ENCODE data around the gene PAWR.

PAWR gene

GRCh38 chr12:79690638-79691510, at the start of gene PAWR:
PAWR (minus strand) TSS chr12:79690964; CDS start chr12:79690244, 720 bp downstream.
- TF ChIP-seq CTCF (IDR thresholded peaks at IDR 0.05; ENCODE audit: low read depth, low read length): peak; percentile 29; the same call in 1 of the 2 replicates
- no peaks in the 10 kb centered on the region for H3K9me3 ChIP-seq (ENCODE audit: severe bottlenecking)
- peak; percentile 88 for DNase-seq
- no peaks in the 10 kb centered on the region for H3K27me3 ChIP-seq (ENCODE audit: insufficient read depth, low read depth, severe bottlenecking)
- H3K4me3 ChIP-seq (ENCODE audit: low read depth, low read length): peak within 1 kb of the TSS; percentile 96
- H3K27ac ChIP-seq: peak within 1 kb of the TSS; percentile 98
- peaks cover 7% of the 10 kb centered on the region for H3K36me3 ChIP-seq

GRCh38 chr12:79737875-79738718, 47.3 kb upstream of the PAWR start:
- Histone ChIP-seq H3K27ac (no peak overlapping the region), H3K9me3 (ENCODE audit: severe bottlenecking) (no peaks in the 10 kb centered on the region), H3K27me3 (ENCODE audit: insufficient read depth, low read depth, severe bottlenecking) (no peaks in the 10 kb centered on the region), H3K4me3 (ENCODE audit: low read depth, low read length) (no peak overlapping the region), H3K36me3 (no peaks in the 10 kb centered on the region)
- TF ChIP-seq CTCF (IDR thresholded peaks at IDR 0.05; ENCODE audit: low read depth, low read length): peak; percentile 41
- DNase-seq: peak; percentile 42

- no peaks in the 10 kb centered on the region for H3K36me3 ChIP-seq
- no peak overlapping the region for H3K27ac ChIP-seq
- TF ChIP-seq CTCF (IDR thresholded peaks at IDR 0.05; ENCODE audit: low read depth, low read length): no peak
- no peak for DNase-seq
- no peaks in the 10 kb centered on the region for H3K9me3 ChIP-seq (ENCODE audit: severe bottlenecking)
- H3K27me3 ChIP-seq (ENCODE audit: insufficient read depth, low read depth, severe bottlenecking): no peaks in the 10 kb centered on the region
- H3K4me3 ChIP-seq (ENCODE audit: low read depth, low read length): no peak overlapping the region
These were observed 41.9 kb upstream of the PAWR start for GRCh38 chr12:79732638-79733037.

GRCh38 chr12:79725987-79726386, 35.2 kb upstream of the PAWR start:
- no peak for TF ChIP-seq CTCF (IDR thresholded peaks at IDR 0.05; ENCODE audit: low read depth, low read length)
- Histone ChIP-seq H3K9me3 (ENCODE audit: severe bottlenecking) (no peaks in the 10 kb centered on the region), H3K27me3 (ENCODE audit: insufficient read depth, low read depth, severe bottlenecking) (no peaks in the 10 kb centered on the region), H3K4me3 (ENCODE audit: low read depth, low read length) (no peak overlapping the region), H3K36me3 (no peaks in the 10 kb centered on the region), H3K27ac (no peak overlapping the region)
- DNase-seq: no peak

- no peak overlapping the region for H3K4me3 ChIP-seq (ENCODE audit: low read depth, low read length)
- TF ChIP-seq CTCF (IDR thresholded peaks at IDR 0.05; ENCODE audit: low read depth, low read length): no peak
- no peaks in the 10 kb centered on the region for H3K9me3 ChIP-seq (ENCODE audit: severe bottlenecking)
- H3K36me3 ChIP-seq: no peaks in the 10 kb centered on the region
- no peaks in the 10 kb centered on the region for H3K27me3 ChIP-seq (ENCODE audit: insufficient read depth, low read depth, severe bottlenecking)
- DNase-seq: no peak
- no peak overlapping the region for H3K27ac ChIP-seq
These were observed 26.2 kb upstream of the PAWR start for GRCh38 chr12:79717006-79717405.
